Activated naive CD8-positive, alpha-beta T cell treated with anti-CD3 and anti-CD28 coated beads, Interleukin-2, amount 50 U/mL, for 24 hours (primary cell): ENCODE results near the gene AK5.
"Not testable (repeated sequence)": the region's sequence is repeated elsewhere in the genome, so short reads cannot be mapped to it uniquely, and the experiment has no call there.

Experiments used
- ATAC-seq: fragments of 150-1000 bp; cut with Tn5 transposase; one replicate; pipeline ENCODE4 v1.10.0; 2021
- DNase-seq: peaks from one replicate; pipeline ENCODE4 v3.0.0; 2021
- H3K27ac Mint-ChIP-seq: one replicate; pipeline ENCODE4 v1.8.0; 2021; ENCODE audit warnings: mild to moderate bottlenecking, mixed read lengths
- H3K27me3 Mint-ChIP-seq: one replicate; pipeline ENCODE4 v1.8.0; 2021; ENCODE audit warnings: mixed read lengths
- H3K36me3 Mint-ChIP-seq: one replicate; pipeline ENCODE4 v1.8.0; 2021; ENCODE audit warnings: low read depth, mixed read lengths
- H3K4me1 Mint-ChIP-seq: one replicate; pipeline ENCODE4 v1.8.0; 2021; ENCODE audit warnings: mixed read lengths
- H3K4me3 Mint-ChIP-seq: one replicate; pipeline ENCODE4 v1.8.0; 2021; ENCODE audit warnings: mild to moderate bottlenecking, moderate library complexity, mixed read lengths
- H3K9me3 Mint-ChIP-seq: one replicate; pipeline ENCODE4 v1.8.0; 2021; ENCODE audit warnings: mixed read lengths

The AK5 gene

DNA sequence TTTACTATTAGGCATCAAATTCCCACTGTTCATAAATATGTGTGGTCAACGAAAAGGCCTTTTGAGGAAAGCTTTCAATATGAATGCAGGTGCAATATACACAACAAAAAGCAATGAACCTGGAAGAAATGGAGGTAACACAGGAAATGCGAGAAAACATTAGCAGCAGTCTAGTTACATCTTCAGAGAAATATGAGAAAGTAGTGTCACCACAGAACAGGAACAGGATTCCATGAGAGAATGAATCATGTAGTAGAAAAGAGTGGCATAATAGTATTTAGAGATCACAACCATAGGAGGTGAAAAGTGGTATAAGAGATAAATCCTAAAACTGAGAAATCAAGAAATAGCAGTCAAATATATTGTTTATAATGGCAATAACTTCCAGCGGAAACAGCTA lies 103.7 kb downstream of the AK5 start:
- Mint-ChIP-seq H3K36me3 (no peaks in the 10 kb centered on the region), H3K4me3 (no peak overlapping the region), H3K27ac (no peak overlapping the region), H3K9me3 (no peaks in the 10 kb centered on the region), H3K4me1 (peaks cover 13% of the 10 kb centered on the region), H3K27me3 (no peaks in the 10 kb centered on the region)
- DNase-seq (no peak), ATAC-seq (no peak)

DNA sequence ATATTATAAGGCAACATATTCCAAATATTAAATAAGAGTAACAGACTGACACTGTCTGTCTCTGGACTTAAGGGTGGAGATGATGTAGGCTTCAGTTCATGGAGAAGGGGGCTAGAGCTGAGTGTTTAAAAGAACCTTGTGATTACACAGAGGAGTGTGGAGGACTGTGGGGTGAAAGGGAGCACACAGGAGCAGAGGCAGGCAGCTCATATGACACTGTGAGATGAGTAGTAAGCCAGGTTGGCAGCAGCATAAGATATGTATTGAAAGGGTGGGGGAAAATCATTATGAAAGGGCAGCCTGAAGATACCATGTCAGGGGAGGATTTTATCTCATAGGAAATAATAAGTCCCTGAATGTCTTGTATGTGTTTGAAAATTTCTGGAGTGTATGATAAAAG lies 104.5 kb downstream of the AK5 start:
- Mint-ChIP-seq H3K4me3 (no peak overlapping the region), H3K4me1 (peaks cover 13% of the 10 kb centered on the region), H3K27me3 (no peaks in the 10 kb centered on the region), H3K9me3 (no peaks in the 10 kb centered on the region), H3K27ac (no peak overlapping the region), H3K36me3 (no peaks in the 10 kb centered on the region)
- ATAC-seq (no peak), DNase-seq (no peak)

DNA sequence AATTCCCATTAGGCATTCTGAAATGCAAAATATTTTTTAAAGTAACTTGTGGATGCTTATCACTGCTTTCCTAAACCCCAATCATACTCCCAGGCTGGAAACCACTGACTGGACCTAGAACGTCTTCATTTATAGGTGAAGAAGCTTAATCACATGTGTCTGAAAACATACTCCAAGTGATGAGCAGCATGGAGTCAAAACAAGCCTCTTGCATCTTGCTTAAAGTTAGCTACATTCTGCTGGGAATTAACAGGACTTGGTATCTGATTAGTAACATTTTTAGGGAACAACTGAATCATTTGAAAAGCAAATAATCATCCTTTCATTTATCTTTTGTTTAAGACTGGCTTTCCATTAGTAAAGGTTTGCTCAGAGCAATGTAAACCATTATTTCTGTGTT lies 105.7 kb downstream of the AK5 start:
- no peaks in the 10 kb centered on the region for H3K9me3 Mint-ChIP-seq
- peaks cover 13% of the 10 kb centered on the region for H3K4me1 Mint-ChIP-seq
- no peak overlapping the region for H3K4me3 Mint-ChIP-seq
- DNase-seq (no peak), ATAC-seq (no peak)
- no peak overlapping the region for H3K27ac Mint-ChIP-seq
- no peaks in the 10 kb centered on the region for H3K27me3 Mint-ChIP-seq
- H3K36me3 Mint-ChIP-seq = no peaks in the 10 kb centered on the region

DNA sequence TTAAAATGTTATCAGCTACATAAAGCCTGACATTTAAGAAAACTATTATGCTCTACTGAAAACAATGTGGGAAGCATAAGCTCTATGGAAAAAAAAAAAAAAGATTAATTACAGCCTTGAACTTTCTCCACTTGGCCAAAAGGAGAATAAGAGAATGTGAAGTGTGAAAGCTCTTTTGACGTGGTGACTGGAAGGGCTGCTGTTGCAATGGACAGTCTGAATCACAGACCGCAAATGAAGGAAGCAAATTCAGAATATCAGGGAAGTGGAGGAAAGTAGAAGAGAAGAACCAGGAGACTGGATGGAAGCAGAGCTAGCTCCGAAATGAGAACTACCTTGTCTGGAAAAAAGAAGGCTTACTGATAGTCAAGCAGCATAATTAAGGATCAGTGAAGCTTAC lies 106.8 kb downstream of the AK5 start:
- ATAC-seq = no peak
- Mint-ChIP-seq H3K4me1 (peaks cover 13% of the 10 kb centered on the region), H3K27me3 (no peaks in the 10 kb centered on the region), H3K9me3 (no peaks in the 10 kb centered on the region), H3K4me3 (no peak overlapping the region), H3K36me3 (no peaks in the 10 kb centered on the region), H3K27ac (no peak overlapping the region)
- no peak for DNase-seq

DNA sequence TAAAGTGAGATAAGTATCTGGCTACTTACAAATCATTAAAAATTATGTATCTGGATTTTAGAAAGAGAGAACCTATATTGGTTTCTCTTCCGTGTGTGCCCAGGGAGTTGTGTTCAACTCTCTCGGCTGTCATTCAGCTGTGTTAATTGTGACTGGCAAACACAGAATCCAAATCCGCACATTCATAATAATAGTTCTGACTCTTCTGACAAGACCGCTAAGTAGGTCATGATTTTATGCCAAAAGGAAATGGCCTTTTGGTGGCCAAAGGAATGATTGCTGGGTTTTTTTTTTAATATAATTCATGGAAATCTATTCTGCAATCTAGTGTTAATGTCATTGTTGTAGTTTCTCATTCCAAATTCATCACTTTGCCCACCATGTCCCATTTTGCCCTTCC lies 110.7 kb downstream of the AK5 start:
- H3K4me3 Mint-ChIP-seq = no peak overlapping the region
- no peak for ATAC-seq
- peaks cover 9% of the 10 kb centered on the region for H3K4me1 Mint-ChIP-seq
- no peaks in the 10 kb centered on the region for H3K36me3 Mint-ChIP-seq
- no peaks in the 10 kb centered on the region for H3K9me3 Mint-ChIP-seq
- H3K27me3 Mint-ChIP-seq = no peaks in the 10 kb centered on the region
- no peak overlapping the region for H3K27ac Mint-ChIP-seq
- DNase-seq = no peak

DNA sequence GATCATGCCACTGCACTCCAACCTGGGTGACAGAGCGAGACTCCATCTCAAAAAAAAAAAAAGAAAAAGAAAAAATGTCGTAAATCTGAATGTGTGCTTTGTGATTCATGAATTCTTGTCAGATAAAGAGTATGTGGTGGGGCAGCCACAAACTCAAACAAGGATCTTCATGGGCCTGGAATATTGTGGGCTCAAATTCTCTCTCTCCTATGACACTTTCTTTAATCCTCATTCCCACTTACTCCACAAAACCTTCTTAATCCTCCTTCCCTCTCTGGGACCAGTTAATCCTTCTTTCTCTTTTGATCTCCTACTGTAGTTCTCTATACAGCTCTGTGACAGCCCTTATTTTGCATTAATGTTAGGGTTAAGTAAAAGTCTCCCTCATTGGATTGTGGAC lies 112.3 kb downstream of the AK5 start:
- ATAC-seq (no peak), DNase-seq (no peak)
- Mint-ChIP-seq H3K4me1 (no peaks in the 10 kb centered on the region), H3K9me3 (no peaks in the 10 kb centered on the region), H3K27me3 (no peaks in the 10 kb centered on the region), H3K36me3 (no peaks in the 10 kb centered on the region), H3K27ac (no peak overlapping the region), H3K4me3 (no peak overlapping the region)

DNA sequence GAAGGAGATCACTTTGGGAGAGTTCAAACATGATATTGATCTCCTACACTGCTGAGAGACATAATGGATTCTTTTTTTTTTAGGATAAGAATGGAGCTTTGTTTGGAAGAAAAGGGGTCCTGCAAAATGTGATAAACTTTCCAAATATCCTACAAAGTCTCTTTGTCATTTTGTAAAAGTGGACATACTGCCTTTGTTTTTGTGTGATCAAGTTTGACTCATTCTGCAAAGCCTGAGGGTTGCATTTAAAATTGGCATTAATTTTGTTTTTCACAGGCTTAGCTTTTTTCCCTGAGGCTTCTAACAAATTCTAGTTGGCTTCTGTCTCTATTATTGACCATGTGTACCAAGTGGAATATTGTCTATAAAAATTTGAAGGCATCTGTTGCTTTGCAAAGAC lies 113.2 kb downstream of the AK5 start:
- ATAC-seq = no peak
- DNase-seq = no peak

DNA sequence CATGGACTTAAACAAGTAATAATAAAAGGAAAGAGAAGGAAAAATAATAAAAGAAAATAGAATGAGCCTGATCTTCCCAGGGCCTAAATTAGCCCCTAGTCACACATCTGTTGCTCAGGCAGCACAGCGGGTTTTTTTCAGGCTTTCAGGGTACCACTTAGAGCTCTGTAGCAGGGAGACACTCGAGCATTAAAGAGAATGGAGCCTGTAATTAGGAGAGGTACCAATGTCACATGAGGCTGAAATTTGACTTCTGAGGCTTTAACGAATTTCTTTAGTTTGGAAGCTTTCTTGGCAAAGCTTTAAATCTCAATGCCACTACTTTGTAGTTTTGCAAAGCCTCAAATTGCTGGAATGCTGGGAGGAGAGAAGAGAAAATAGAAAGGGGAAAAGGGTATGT lies 116.3 kb downstream of the AK5 start:
- no peaks in the 10 kb centered on the region for H3K36me3 Mint-ChIP-seq
- no peaks in the 10 kb centered on the region for H3K9me3 Mint-ChIP-seq
- no peaks in the 10 kb centered on the region for H3K4me1 Mint-ChIP-seq
- H3K4me3 Mint-ChIP-seq = no peak overlapping the region
- no peak overlapping the region for H3K27ac Mint-ChIP-seq
- no peaks in the 10 kb centered on the region for H3K27me3 Mint-ChIP-seq
- no peak for DNase-seq
- no peak for ATAC-seq

More for the DNA sequence above, 113.2 kb downstream of the AK5 start:
- H3K27ac Mint-ChIP-seq = no peak overlapping the region
- no peaks in the 10 kb centered on the region for H3K4me1 Mint-ChIP-seq
- no peaks in the 10 kb centered on the region for H3K36me3 Mint-ChIP-seq
- no peaks in the 10 kb centered on the region for H3K9me3 Mint-ChIP-seq
- no peak overlapping the region for H3K4me3 Mint-ChIP-seq
- no peaks in the 10 kb centered on the region for H3K27me3 Mint-ChIP-seq

DNA sequence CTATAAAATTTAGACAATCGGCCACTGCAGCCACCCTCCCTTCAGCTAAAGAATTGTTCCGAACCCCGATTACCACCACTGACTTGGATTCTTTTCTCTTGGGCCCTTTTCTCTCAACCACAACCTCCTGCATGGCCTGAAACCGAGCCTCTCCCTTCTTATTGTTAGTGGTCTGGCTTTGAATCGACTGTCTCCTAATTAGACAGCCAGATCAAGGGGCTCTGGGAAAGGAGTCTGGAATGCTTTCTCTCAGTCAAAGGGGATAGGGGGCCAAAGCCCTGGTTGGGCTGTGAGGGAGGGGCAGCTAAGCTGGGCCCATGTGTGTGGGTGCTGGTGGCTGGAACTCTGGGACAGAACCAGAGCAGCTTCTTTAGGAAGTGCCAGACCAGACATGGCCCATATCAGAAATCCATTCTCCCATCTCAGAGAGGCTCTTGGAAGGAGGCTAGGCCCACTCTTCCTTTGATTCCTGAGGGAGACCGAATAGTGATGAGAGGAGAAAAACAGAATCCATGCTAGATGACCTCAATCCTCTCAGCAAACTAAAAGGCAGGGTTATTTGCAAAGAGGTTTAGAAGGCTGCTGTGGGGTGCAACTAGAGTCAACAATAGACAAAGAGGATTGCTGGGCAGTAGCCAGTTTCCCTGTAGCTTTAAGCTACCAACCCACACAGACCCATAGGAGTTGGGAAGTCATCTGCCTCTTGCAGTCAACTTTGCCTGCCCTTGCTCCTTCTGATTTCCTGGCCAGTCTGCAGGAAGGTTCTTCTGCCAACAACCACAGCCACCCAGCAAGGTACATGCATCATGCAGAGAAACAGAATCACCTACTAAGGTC lies 117.6 kb downstream of the AK5 start:
- Mint-ChIP-seq H3K4me1 (no peaks in the 10 kb centered on the region), H3K4me3 (no peak overlapping the region), H3K36me3 (peaks cover under 1% of the 10 kb centered on the region), H3K27me3 (no peaks in the 10 kb centered on the region), H3K27ac (no peak overlapping the region), H3K9me3 (no peaks in the 10 kb centered on the region)
- no peak for ATAC-seq
- no peak for DNase-seq

DNA sequence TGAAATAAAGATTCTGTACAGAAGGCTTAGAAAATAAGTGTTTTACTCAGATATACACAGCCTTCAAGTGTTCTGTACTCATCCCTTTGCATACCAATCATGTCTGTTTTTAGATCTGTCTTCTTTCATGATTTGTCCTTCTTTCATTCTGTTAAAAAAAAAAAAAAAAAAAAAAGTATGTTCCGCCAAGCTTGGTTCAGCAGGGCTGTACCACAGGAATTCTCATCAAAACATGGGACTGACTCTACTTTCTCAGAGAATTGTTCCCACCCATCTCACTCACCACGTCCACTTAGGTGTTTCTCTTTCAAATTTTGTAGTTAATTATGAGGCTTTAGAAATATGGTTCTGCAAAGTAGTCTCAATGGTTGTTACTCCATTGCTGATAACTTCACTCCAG lies 119.0 kb downstream of the AK5 start:
- no peaks in the 10 kb centered on the region for H3K27me3 Mint-ChIP-seq
- no peaks in the 10 kb centered on the region for H3K4me1 Mint-ChIP-seq
- DNase-seq = no peak
- no peaks in the 10 kb centered on the region for H3K9me3 Mint-ChIP-seq
- H3K27ac Mint-ChIP-seq = no peak overlapping the region
- no peak for ATAC-seq
- H3K36me3 Mint-ChIP-seq = peaks cover 3% of the 10 kb centered on the region
- no peak overlapping the region for H3K4me3 Mint-ChIP-seq

DNA sequence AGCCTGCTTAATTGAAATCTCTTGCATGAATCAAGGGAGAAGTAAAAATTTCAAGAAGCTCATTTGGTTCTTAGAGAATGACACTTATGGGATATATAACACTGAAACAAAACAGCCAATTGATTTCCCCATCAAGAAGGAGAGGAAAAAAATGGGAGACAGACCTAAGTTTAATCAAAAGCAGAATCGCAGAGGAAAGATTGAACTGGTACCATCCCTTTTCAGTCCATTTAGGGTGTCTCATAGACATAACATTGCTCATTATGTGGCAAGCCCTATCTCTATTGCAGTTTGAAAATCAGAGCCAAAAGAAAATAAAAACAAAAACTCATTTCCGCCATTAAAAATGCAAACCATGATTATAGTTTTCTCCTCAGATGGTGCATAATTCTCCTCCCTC lies 119.6 kb downstream of the AK5 start:
- DNase-seq (no peak), ATAC-seq (no peak)
- Mint-ChIP-seq H3K27ac (no peak overlapping the region), H3K4me1 (no peaks in the 10 kb centered on the region), H3K9me3 (no peaks in the 10 kb centered on the region), H3K4me3 (no peak overlapping the region), H3K27me3 (no peaks in the 10 kb centered on the region), H3K36me3 (peaks cover 3% of the 10 kb centered on the region)

DNA sequence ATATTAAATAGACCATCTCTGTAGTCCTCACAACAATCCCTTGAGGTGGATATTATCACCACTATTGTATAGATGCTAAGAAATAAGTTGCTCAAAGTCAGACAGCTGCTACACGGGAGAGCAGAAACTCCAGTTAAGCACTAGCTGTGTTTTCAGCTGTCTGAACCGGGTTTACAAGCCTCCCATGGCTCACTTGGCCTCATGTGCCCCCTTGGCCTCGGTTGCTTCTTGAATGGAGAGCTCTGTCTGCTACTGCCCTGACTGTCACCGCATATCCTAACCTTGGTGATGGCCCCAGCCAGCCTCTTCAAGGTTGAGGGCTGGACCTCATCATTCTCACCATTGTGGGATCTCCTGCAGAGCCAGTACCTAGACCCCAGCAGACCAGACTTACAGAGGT lies 123.4 kb downstream of the AK5 start:
- H3K4me3 Mint-ChIP-seq = no peak overlapping the region
- no peaks in the 10 kb centered on the region for H3K27me3 Mint-ChIP-seq
- H3K9me3 Mint-ChIP-seq = peaks cover 5% of the 10 kb centered on the region
- no peaks in the 10 kb centered on the region for H3K4me1 Mint-ChIP-seq
- H3K27ac Mint-ChIP-seq = no peak overlapping the region
- peaks cover 3% of the 10 kb centered on the region for H3K36me3 Mint-ChIP-seq
- no peak for DNase-seq
- no peak for ATAC-seq

DNA sequence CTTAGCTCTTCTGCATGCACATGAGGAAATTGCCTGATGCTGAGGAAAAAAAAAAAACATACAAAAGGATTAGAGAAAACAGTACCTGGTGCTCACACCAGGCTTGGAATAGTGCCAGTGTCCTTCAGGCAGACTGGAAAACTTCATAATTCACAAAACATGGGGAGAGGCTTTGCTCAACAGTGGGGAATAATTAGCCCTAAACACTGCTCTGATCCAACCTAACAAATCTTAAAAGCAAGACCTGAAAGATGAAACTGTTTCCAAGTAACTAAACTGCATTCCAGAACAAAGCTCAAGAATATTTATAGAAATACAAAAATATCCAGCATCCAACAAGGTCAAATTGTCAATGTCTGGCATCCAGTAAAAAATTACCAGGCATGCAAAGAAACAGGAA lies 124.8 kb downstream of the AK5 start:
- Mint-ChIP-seq H3K9me3 (peaks cover 5% of the 10 kb centered on the region), H3K4me3 (no peak overlapping the region), H3K36me3 (peaks cover 7% of the 10 kb centered on the region), H3K27me3 (no peaks in the 10 kb centered on the region), H3K4me1 (peaks cover 2% of the 10 kb centered on the region), H3K27ac (no peak overlapping the region)
- ATAC-seq = no peak
- no peak for DNase-seq

DNA sequence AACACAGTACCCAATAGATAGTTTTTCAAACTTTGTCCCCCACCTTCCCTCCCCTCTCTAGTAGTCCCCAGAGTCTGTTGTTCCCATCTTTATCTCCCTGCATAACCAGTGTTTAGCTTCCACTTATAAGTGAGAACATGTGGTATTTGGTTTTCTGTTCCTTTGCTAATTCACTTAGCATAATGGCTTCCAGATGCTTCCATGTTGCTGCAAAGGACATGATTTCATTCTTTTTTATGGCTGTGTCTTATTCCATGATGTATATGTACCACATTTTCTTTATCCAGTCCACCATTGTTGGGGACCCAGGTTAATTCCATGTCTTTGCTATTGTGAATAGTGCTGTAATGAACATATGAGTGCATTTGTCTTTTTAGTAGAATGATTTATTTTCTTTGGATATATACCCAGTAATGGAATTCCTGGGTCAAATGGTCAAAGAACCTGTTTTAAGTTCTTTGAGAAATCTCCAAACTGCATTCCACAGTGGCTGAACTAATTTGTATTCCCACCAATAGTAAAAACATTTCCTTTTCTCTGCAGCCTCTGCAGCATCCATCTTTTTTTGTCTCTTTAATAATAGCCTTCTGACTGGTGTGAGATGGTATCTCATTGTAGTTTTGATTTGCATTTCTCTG lies 126.0 kb downstream of the AK5 start:
- Mint-ChIP-seq H3K27me3 (no peaks in the 10 kb centered on the region), H3K36me3 (peaks cover 7% of the 10 kb centered on the region), H3K4me1 (peaks cover 9% of the 10 kb centered on the region), H3K27ac (no peak overlapping the region), H3K9me3 (peaks cover 5% of the 10 kb centered on the region), H3K4me3 (no peak overlapping the region)
- no peak for ATAC-seq
- DNase-seq = no peak

DNA sequence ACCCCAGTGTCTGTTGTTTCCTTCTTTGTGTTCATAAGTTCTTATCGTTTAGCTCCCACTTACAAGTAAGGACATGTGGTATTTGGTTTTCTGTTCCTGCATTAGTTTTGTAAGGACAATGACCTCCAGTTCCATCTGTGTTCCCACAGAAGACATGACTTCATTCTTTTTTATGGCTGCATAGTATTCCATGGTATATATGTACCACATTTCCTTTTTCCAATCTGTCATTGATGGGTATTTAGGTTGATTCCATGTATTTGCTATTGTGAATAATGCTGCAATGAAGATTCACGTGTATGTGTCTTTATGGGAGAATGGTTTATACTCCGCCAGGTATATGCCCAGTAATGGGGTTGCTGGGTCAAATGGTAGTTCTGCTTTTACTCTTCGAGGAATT lies 127.1 kb downstream of the AK5 start:
- not testable (repeated sequence) for H3K36me3 Mint-ChIP-seq, ATAC-seq, DNase-seq, H3K9me3 Mint-ChIP-seq, H3K4me3 Mint-ChIP-seq, H3K27me3 Mint-ChIP-seq, H3K27ac Mint-ChIP-seq
- peaks cover 20% of the 10 kb centered on the region for H3K4me1 Mint-ChIP-seq
